ENCODE measurements around the gene C22orf39.

Gene C22orf39

GRCh38 chr22:19477321-19478044, 30.0 kb upstream of the C22orf39 start:
- DNase-seq (ENCODE audit: low spot score) = no peak

GRCh38 chr22:19476023-19476422, 28.5 kb upstream of the C22orf39 start:
- DNase-seq (ENCODE audit: low spot score) = no peak

- no peak for DNase-seq (ENCODE audit: low spot score)
Observed at GRCh38 chr22:19473578-19473977, 26.1 kb upstream of the C22orf39 start.

- no peak for DNase-seq (ENCODE audit: low spot score)
Observed at GRCh38 chr22:19472233-19472632, 24.7 kb upstream of the C22orf39 start.

- no peak for DNase-seq (ENCODE audit: low spot score)
Observed at GRCh38 chr22:19471572-19471971, 24.1 kb upstream of the C22orf39 start.

- DNase-seq (ENCODE audit: low spot score) = no peak
Observed at GRCh38 chr22:19470010-19470409, 22.5 kb upstream of the C22orf39 start.

- DNase-seq (ENCODE audit: low spot score) = peak; percentile 93
Observed at GRCh38 chr22:19469421-19469820, 21.9 kb upstream of the C22orf39 start.

GRCh38 chr22:19467912-19468311, 20.4 kb upstream of the C22orf39 start:
- DNase-seq (ENCODE audit: low spot score) = no peak

- DNase-seq (ENCODE audit: low spot score) = no peak
Observed at GRCh38 chr22:19466848-19467752, 19.6 kb upstream of the C22orf39 start.

GRCh38 chr22:19466126-19466716, 18.7 kb upstream of the C22orf39 start:
- peak; percentile 67 for DNase-seq (ENCODE audit: low spot score)

GRCh38 chr22:19464975-19465374, 17.5 kb upstream of the C22orf39 start:
- DNase-seq (ENCODE audit: low spot score) = no peak

- DNase-seq (ENCODE audit: low spot score) = no peak
Observed at GRCh38 chr22:19464546-19464945, 17.0 kb upstream of the C22orf39 start.

GRCh38 chr22:19463491-19464469, 16.3 kb upstream of the C22orf39 start:
- DNase-seq (ENCODE audit: low spot score) = no peak

- DNase-seq (ENCODE audit: low spot score) = no peak
Observed at GRCh38 chr22:19463008-19463407, 15.5 kb upstream of the C22orf39 start.

- DNase-seq (ENCODE audit: low spot score) = no peak
Observed at GRCh38 chr22:19461506-19461905, 14.0 kb upstream of the C22orf39 start.

- no peak for DNase-seq (ENCODE audit: low spot score)
Observed at GRCh38 chr22:19460036-19460435, 12.5 kb upstream of the C22orf39 start.

- DNase-seq (ENCODE audit: low spot score) = no peak
Observed at GRCh38 chr22:19457828-19458428, 10.4 kb upstream of the C22orf39 start.

GRCh38 chr22:19456541-19456940, 9.0 kb upstream of the C22orf39 start:
- no peak for DNase-seq (ENCODE audit: low spot score)

- peak; percentile 63 for DNase-seq (ENCODE audit: low spot score)
Observed at GRCh38 chr22:19455585-19456370, 8.3 kb upstream of the C22orf39 start.

GRCh38 chr22:19455033-19455432, 7.5 kb upstream of the C22orf39 start:
- no peak for DNase-seq (ENCODE audit: low spot score)

All from cerebellar cortex (tissue), 1 donor.